SK-N-MC (cell line): ENCODE data around the gene CHSY1.

Source experiments
- EZH2 ChIP-seq: fragments of 200-600 bp; sonication (generic); IDR thresholded peaks from one replicate; pipeline ENCODE4 v1.6.1; 2017; ENCODE audit warnings: antibody characterized with exemption
- FOXP2 ChIP-seq: optimal IDR thresholded peaks from 2 replicates; pipeline ENCODE3; 2011; ENCODE audit warnings: mild to moderate bottlenecking, moderate library complexity; ENCODE audit not compliant: insufficient read depth; ENCODE audit errors: extremely low read length, control extremely low read depth
- POLR2AphosphoS5 ChIP-seq: IDR thresholded peaks from 2 replicates; pipeline ENCODE4 v1.6.1; 2012; ENCODE audit warnings: mild to moderate bottlenecking, low read depth, low read length, borderline replicate concordance

- TF ChIP-seq POLR2AphosphoS5 (no peak), EZH2 (no peak), FOXP2 (no peak)
Measured at GRCh38 chr15:101283931-101284330, 32.1 kb upstream of the CHSY1 start.
